NCI-H748 treated with DMSO at 0.1 percent for 48 hours (cell line): ENCODE data around the gene PRR23E.

Experiments used
- DNase-seq: peaks from one replicate; lab custom pipeline; 2025; lab: John Stamatoyannopoulos, UW

PRR23E gene

DNA sequence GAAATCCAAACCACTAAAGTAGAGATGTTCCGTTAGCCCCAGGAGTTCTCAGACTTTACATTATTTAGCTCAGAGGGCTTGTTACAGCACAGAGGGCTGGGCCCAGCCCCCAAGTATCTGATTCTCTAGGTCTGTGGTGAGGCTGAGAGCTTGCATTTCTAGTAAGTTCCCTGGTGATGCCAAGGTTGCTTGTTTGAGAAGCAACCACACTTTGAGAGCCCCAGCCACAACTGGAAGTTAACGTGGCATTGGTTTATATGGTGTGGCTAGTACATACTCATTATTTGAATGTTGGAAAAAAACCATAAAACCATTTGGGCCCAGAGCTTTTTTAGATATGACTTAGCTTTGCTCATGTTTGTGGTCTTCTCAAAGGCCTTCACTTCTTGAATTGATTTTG lies 35.9 kb downstream of the PRR23E start:
- DNase-seq, result no peak

- no peak for DNase-seq
Observed at GRCh38 chr3:127233371-127233770, 40.4 kb downstream of the PRR23E start.

DNA sequence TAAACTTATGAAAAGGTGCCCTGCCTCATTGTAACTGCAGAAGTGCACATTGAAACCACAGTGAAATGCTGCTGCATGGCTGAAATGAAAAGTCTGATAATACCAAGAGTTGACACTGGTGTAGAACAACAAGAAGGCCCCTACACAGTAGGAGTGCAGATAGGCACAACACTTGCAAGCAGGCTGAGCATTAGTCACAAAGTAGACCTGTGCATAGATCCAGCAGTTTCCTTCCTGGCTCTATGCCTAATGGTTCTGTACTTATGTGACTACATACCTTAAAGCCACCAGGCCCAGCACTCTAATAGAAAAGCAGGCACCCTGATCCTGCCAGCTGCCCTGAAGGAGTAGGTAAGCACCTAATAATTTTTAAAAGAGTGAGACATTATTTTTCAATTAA lies 41.8 kb downstream of the PRR23E start:
- DNase-seq, result no peak

DNA sequence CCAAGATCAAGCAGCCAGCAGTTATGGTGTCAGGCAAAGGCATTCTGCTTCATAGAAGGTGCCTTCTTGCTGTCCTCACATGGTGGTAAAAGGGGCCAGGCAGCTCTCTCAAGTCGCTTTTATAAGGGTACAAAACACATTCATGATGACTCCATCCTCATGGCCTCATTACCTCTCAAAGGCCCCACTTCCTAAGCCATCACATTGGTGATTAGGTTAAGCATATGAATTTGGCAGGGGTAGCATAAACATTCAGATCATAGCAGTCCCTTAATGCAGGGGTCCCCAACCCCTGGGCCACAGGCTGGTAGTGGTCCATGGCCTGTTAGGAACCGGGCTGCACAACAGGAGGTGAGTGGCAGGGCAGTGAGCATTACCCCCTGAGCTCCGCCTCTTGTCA lies 42.8 kb downstream of the PRR23E start:
- DNase-seq, result no peak

DNA sequence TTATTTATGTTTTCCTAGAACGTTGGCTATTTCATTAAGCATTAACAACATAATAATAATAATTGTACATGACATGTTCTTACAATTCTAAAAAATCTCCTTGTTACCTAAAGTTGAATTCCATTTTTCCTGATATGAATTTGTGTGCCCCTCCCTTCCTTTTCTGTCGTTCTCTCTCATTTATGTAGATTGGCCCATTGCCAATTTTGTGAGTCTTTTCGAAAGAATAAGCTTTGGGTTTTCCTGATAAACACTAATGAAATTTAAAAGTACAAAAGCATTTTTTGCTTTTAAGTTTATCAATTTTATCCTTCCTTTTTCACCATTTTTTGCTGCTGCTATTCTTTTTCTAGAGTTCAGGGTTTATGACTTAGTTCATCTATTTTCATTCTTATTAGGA lies 44.9 kb downstream of the PRR23E start:
- DNase-seq, result no peak

- no peak for DNase-seq
Observed at GRCh38 chr3:127238602-127239001, 45.7 kb downstream of the PRR23E start.

DNA sequence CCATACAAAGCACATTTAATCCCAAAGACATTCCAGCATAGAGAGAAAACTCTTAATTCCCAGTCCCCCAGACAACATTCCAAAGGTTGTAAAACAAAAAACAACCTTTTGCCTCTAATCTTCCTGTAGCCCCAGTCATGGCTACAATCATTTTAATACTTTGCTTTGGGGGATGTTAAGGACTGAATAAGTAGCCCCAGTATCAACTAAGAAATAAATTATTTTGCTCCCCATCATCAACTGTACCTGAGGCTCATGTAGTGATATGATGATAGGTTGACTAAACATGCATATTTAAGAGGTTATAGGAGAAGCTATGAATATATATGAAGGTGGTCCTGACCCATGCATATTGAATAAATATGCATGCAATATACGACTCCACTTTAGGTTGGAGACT lies 54.4 kb downstream of the PRR23E start:
- no peak for DNase-seq
